ENCODE measurements around the gene CXXC5. TPM values are rescaled to one million over a fixed set of nuclear protein-coding genes. Genes with fewer than 3 reads are reported as not detected.

CXXC5 gene
- total RNA-seq, 1 experiment from 2014 or later: 97.2 TPM

DNA sequence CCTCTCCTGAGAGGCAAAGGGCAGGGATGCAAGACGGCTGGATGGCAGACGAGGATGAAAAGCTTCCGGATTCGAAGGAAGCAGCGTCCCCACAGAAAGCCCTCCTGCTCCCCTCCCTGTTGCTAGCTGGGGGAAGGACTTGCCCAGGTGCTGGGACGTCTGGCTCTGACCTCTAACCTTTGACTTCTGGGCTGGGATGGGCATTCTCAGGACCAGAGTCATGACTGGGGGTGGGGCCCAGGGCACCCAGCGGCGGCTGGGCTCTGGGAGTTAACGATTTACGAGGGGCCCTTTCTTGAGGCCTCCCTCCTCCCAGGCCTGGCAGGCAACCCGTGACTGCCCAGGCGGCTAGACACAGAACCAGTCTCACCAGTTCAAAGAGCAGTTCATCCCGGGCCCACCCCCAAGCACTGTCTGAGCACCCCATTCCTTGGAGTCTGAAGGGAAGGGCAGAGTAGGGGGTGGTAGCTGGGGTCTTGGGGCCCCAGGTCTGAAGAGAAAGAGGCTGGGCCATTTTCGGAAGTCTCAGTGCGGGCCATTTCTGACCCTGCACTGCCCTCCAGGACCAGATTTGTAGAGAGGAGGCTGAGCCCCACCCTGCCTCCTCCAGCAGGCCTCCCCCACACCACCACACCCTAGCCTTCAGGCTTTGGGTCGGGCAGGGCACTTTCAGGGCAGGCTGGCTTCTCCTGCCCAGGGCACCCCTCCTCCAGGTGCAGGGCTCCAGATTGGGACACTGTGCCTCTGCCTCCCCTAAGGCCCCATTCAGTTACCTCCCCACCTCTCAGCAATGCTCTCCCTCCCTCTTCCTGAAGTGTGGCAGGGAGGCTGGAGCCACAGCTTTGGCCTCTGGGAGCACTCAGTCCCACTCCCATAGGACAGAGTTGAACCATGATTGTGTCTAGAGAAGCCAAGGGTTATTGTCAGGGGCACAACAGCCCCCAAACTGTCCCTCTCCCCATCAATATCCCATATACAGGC lies 5.0 kb upstream of the CXXC5 start:
- no peaks in the 10 kb centered on the region for H3K36me3 Mint-ChIP-seq
- CTCF ChIA-PET: interaction anchor here (1.0 to 12.0 kb wide), 7 partner anchors 8 to 325 kb away, joined by 3 to 247 read pairs (median 5); no protein-coding TSS in a partner anchor
- H3K27ac Mint-ChIP-seq: no peak overlapping the region
- no peak overlapping the region for H3K4me3 Mint-ChIP-seq
- peaks cover 32% of the 10 kb centered on the region for H3K27me3 Mint-ChIP-seq (ENCODE audit: low read depth)
- ATAC-seq (no peak), DNase-seq (ENCODE audit: low spot score) (no peak)
- POLR2A ChIA-PET: interaction anchor here (2.0 kb wide), 1 partner anchor 67 kb away, joined by 8 read pairs; no protein-coding TSS in a partner anchor
- TF ChIP-seq ZNF416 (CRISPR knock-in tag; IDR thresholded peaks at IDR 0.05) (no peak), RELA (CRISPR knock-in tag; IDR thresholded peaks at IDR 0.05; ENCODE audit: borderline replicate concordance) (no peak), SP1 (CRISPR knock-in tag; conservative IDR thresholded peaks at IDR 0.05) (0 out of 2 replicates have a peak, but pooled peaks have one; percentile 15)
- H3K9me3 Mint-ChIP-seq: no peaks in the 10 kb centered on the region
- peaks cover 82% of the 10 kb centered on the region for H3K4me1 Mint-ChIP-seq

DNA sequence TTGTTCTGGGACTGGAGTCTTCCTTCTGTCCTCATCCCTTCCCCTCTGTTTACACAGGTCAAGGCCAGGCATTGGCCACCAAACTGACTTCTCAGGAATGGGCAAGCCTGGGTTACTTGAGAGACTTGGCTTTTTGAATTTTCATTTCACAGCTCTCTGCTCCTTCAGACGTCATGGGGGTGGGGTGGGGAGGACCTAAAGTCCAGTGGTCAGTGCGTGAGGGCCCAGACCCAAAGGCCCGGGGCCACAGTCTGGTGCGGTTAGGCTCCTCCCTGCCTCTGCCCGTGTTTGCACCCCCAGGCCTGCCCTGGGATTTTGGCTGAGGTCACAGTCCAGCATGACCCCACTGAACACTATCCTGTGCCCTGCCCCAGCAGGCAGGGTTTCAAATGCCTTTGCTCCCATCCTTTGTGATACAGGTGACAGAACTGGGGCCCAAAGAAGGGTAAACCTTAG lies 4.1 kb upstream of the CXXC5 start:
- POLR2A ChIA-PET: interaction anchor here (2.0 kb wide), 1 partner anchor 66 kb away, joined by 8 read pairs; no protein-coding TSS in a partner anchor
- no peaks in the 10 kb centered on the region for H3K36me3 Mint-ChIP-seq
- no peak for DNase-seq (ENCODE audit: low spot score)
- CTCF ChIA-PET: interaction anchor here (1.0 to 3.1 kb wide), 5 partner anchors 8 to 324 kb away, joined by 3 to 17 read pairs (median 3); no protein-coding TSS in a partner anchor
- H3K9me3 Mint-ChIP-seq: no peaks in the 10 kb centered on the region
- no peak for ATAC-seq
- no peak overlapping the region for H3K27ac Mint-ChIP-seq
- no peak overlapping the region for H3K4me3 Mint-ChIP-seq
- H3K4me1 Mint-ChIP-seq: peaks cover 75% of the 10 kb centered on the region
- H3K27me3 Mint-ChIP-seq (ENCODE audit: low read depth): peaks cover 32% of the 10 kb centered on the region
- no peak for TF ChIP-seq ZNF423 (CRISPR knock-in tag; IDR thresholded peaks at IDR 0.05)
- no peak for TF ChIP-seq ZNF671 (CRISPR knock-in tag; IDR thresholded peaks at IDR 0.05)
- TF ChIP-seq, protein P1, sequence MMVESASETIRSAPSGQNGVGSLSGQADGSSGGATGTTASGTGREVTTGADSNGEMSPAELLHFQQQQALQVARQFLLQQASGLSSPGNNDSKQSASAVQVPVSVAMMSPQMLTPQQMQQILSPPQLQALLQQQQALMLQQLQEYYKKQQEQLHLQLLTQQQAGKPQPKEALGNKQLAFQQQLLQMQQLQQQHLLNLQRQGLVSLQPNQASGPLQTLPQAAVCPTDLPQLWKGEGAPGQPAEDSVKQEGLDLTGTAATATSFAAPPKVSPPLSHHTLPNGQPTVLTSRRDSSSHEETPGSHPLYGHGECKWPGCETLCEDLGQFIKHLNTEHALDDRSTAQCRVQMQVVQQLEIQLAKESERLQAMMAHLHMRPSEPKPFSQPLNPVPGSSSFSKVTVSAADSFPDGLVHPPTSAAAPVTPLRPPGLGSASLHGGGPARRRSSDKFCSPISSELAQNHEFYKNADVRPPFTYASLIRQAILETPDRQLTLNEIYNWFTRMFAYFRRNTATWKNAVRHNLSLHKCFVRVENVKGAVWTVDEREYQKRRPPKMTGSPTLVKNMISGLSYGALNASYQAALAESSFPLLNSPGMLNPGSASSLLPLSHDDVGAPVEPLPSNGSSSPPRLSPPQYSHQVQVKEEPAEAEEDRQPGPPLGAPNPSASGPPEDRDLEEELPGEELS (CRISPR knock-in tag; IDR thresholded peaks at IDR 0.05): no peak
- no peak for TF ChIP-seq TEAD4 (CRISPR knock-in tag; IDR thresholded peaks at IDR 0.05)
- no peak for TF ChIP-seq ELF4 (CRISPR knock-in tag; IDR thresholded peaks at IDR 0.05; ENCODE audit: low read depth)
- TF ChIP-seq, protein P2, sequence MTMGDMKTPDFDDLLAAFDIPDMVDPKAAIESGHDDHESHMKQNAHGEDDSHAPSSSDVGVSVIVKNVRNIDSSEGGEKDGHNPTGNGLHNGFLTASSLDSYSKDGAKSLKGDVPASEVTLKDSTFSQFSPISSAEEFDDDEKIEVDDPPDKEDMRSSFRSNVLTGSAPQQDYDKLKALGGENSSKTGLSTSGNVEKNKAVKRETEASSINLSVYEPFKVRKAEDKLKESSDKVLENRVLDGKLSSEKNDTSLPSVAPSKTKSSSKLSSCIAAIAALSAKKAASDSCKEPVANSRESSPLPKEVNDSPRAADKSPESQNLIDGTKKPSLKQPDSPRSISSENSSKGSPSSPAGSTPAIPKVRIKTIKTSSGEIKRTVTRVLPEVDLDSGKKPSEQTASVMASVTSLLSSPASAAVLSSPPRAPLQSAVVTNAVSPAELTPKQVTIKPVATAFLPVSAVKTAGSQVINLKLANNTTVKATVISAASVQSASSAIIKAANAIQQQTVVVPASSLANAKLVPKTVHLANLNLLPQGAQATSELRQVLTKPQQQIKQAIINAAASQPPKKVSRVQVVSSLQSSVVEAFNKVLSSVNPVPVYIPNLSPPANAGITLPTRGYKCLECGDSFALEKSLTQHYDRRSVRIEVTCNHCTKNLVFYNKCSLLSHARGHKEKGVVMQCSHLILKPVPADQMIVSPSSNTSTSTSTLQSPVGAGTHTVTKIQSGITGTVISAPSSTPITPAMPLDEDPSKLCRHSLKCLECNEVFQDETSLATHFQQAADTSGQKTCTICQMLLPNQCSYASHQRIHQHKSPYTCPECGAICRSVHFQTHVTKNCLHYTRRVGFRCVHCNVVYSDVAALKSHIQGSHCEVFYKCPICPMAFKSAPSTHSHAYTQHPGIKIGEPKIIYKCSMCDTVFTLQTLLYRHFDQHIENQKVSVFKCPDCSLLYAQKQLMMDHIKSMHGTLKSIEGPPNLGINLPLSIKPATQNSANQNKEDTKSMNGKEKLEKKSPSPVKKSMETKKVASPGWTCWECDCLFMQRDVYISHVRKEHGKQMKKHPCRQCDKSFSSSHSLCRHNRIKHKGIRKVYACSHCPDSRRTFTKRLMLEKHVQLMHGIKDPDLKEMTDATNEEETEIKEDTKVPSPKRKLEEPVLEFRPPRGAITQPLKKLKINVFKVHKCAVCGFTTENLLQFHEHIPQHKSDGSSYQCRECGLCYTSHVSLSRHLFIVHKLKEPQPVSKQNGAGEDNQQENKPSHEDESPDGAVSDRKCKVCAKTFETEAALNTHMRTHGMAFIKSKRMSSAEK (CRISPR knock-in tag; IDR thresholded peaks at IDR 0.05; ENCODE audit: borderline replicate concordance): no peak
- TF ChIP-seq, protein P3, sequence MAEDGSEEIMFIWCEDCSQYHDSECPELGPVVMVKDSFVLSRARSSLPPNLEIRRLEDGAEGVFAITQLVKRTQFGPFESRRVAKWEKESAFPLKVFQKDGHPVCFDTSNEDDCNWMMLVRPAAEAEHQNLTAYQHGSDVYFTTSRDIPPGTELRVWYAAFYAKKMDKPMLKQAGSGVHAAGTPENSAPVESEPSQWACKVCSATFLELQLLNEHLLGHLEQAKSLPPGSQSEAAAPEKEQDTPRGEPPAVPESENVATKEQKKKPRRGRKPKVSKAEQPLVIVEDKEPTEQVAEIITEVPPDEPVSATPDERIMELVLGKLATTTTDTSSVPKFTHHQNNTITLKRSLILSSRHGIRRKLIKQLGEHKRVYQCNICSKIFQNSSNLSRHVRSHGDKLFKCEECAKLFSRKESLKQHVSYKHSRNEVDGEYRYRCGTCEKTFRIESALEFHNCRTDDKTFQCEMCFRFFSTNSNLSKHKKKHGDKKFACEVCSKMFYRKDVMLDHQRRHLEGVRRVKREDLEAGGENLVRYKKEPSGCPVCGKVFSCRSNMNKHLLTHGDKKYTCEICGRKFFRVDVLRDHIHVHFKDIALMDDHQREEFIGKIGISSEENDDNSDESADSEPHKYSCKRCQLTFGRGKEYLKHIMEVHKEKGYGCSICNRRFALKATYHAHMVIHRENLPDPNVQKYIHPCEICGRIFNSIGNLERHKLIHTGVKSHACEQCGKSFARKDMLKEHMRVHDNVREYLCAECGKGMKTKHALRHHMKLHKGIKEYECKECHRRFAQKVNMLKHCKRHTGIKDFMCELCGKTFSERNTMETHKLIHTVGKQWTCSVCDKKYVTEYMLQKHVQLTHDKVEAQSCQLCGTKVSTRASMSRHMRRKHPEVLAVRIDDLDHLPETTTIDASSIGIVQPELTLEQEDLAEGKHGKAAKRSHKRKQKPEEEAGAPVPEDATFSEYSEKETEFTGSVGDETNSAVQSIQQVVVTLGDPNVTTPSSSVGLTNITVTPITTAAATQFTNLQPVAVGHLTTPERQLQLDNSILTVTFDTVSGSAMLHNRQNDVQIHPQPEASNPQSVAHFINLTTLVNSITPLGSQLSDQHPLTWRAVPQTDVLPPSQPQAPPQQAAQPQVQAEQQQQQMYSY (CRISPR knock-in tag; IDR thresholded peaks at IDR 0.05): no peak
- TF ChIP-seq, protein P4, sequence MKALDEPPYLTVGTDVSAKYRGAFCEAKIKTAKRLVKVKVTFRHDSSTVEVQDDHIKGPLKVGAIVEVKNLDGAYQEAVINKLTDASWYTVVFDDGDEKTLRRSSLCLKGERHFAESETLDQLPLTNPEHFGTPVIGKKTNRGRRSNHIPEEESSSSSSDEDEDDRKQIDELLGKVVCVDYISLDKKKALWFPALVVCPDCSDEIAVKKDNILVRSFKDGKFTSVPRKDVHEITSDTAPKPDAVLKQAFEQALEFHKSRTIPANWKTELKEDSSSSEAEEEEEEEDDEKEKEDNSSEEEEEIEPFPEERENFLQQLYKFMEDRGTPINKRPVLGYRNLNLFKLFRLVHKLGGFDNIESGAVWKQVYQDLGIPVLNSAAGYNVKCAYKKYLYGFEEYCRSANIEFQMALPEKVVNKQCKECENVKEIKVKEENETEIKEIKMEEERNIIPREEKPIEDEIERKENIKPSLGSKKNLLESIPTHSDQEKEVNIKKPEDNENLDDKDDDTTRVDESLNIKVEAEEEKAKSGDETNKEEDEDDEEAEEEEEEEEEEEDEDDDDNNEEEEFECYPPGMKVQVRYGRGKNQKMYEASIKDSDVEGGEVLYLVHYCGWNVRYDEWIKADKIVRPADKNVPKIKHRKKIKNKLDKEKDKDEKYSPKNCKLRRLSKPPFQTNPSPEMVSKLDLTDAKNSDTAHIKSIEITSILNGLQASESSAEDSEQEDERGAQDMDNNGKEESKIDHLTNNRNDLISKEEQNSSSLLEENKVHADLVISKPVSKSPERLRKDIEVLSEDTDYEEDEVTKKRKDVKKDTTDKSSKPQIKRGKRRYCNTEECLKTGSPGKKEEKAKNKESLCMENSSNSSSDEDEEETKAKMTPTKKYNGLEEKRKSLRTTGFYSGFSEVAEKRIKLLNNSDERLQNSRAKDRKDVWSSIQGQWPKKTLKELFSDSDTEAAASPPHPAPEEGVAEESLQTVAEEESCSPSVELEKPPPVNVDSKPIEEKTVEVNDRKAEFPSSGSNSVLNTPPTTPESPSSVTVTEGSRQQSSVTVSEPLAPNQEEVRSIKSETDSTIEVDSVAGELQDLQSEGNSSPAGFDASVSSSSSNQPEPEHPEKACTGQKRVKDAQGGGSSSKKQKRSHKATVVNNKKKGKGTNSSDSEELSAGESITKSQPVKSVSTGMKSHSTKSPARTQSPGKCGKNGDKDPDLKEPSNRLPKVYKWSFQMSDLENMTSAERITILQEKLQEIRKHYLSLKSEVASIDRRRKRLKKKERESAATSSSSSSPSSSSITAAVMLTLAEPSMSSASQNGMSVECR (CRISPR knock-in tag; IDR thresholded peaks at IDR 0.05; ENCODE audit: borderline replicate concordance): no peak
- TF ChIP-seq GABPB1 (CRISPR knock-in tag; IDR thresholded peaks at IDR 0.05): no peak
- no peak for TF ChIP-seq SMAD4 (CRISPR knock-in tag; IDR thresholded peaks at IDR 0.05)
- TF ChIP-seq NR1H2 (CRISPR knock-in tag; IDR thresholded peaks at IDR 0.05): no peak
- TF ChIP-seq, protein P5, sequence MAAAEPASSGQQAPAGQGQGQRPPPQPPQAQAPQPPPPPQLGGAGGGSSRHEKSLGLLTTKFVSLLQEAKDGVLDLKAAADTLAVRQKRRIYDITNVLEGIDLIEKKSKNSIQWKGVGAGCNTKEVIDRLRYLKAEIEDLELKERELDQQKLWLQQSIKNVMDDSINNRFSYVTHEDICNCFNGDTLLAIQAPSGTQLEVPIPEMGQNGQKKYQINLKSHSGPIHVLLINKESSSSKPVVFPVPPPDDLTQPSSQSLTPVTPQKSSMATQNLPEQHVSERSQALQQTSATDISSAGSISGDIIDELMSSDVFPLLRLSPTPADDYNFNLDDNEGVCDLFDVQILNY (CRISPR knock-in tag; IDR thresholded peaks at IDR 0.05): no peak
- TF ChIP-seq, protein P6, sequence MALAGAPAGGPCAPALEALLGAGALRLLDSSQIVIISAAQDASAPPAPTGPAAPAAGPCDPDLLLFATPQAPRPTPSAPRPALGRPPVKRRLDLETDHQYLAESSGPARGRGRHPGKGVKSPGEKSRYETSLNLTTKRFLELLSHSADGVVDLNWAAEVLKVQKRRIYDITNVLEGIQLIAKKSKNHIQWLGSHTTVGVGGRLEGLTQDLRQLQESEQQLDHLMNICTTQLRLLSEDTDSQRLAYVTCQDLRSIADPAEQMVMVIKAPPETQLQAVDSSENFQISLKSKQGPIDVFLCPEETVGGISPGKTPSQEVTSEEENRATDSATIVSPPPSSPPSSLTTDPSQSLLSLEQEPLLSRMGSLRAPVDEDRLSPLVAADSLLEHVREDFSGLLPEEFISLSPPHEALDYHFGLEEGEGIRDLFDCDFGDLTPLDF (CRISPR knock-in tag; IDR thresholded peaks at IDR 0.05): no peak
